ENCODE results near the gene ADCK1.

GRCh38 chr14:77882636-77883035 lies 82.7 kb downstream of the ADCK1 start:
- no peak for TF ChIP-seq YY1 (IDR thresholded peaks at IDR 0.05; ENCODE audit: insufficient read depth, insufficient read length)
- no peak for TF ChIP-seq ZNF274 (IDR thresholded peaks at IDR 0.05; ENCODE audit: low read depth, low read length)
- TF ChIP-seq SUZ12 (IDR thresholded peaks at IDR 0.05; ENCODE audit: extremely low read depth, insufficient read depth, insufficient read length) = no peak

Data from NT2/D1 (cell line).